Activated naive CD8-positive, alpha-beta T cell (primary cell): ENCODE measurements around the gene TOGARAM2.
"Not testable (repeated sequence)": the region's sequence is repeated elsewhere in the genome, so short reads cannot be mapped to it uniquely, and the experiment has no call there.

Experiments
- H3K27ac Mint-ChIP-seq: one replicate; pipeline ENCODE4 v1.8.0; 2021; ENCODE audit warnings: mixed read lengths
- H3K27me3 Mint-ChIP-seq: one replicate; pipeline ENCODE4 v1.8.0; 2021; ENCODE audit warnings: mixed read lengths
- H3K36me3 Mint-ChIP-seq: one replicate; pipeline ENCODE4 v1.8.0; 2021; ENCODE audit warnings: mixed read lengths
- H3K4me1 Mint-ChIP-seq: one replicate; pipeline ENCODE4 v1.8.0; 2021; ENCODE audit warnings: low read depth, mixed read lengths
- H3K4me3 Mint-ChIP-seq: one replicate; pipeline ENCODE4 v1.8.0; 2021; ENCODE audit warnings: mild to moderate bottlenecking, mixed read lengths
- H3K9me3 Mint-ChIP-seq: one replicate; pipeline ENCODE4 v1.8.0; 2021; ENCODE audit warnings: low read depth, mixed read lengths

Gene TOGARAM2

DNA sequence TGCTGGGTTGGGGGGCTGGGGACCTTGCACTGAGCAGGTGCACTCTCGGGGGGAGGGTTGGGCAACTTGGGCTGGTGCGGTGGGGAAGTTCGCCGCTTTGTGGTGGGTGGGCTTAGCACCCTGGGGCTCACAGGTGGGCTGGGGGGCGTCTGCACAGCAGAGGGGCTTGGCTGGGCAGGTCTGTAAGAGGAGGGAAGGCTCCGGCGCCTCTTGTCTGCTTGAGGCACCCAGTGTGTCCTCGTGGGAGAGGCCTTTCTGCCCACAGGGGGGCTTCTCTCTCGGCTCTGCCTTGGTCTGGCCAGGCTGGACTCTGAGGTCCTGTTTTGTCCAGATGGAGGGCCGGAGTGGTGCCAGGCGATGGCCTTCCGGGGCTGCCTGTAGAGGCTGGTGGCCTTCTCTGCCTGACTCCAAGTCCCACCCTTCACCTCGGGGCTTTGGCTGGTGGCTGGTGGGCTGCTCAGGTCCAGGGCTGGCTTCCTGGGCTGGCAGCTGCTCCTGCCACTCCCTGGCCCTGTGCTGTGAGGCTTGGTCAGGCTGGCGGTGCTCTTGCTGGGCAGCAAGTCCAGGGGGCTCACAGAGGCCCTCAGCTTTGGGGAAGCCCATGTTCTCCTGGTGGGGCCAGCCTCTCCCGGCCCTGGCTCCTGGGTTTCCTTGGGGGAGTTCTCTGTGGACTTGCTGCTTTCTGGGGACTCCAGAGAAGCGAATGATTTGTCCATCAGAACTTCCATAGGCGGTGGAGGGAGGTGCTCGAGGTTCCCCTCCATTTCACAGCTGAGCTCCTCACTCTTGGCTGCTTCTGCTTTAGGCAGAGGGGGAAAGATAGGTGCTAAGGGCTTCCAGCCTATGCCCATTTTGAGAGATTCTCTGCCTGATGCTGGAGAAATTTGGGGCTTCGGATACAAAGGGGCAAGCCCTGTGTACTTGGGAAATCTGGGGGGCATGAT lies 90.2 kb downstream of the TOGARAM2 start:
- Mint-ChIP-seq H3K4me1 (no peaks in the 10 kb centered on the region), H3K27ac (no peak overlapping the region), H3K36me3 (no peaks in the 10 kb centered on the region), H3K27me3 (no peaks in the 10 kb centered on the region), H3K4me3 (no peak overlapping the region), H3K9me3 (no peaks in the 10 kb centered on the region)

DNA sequence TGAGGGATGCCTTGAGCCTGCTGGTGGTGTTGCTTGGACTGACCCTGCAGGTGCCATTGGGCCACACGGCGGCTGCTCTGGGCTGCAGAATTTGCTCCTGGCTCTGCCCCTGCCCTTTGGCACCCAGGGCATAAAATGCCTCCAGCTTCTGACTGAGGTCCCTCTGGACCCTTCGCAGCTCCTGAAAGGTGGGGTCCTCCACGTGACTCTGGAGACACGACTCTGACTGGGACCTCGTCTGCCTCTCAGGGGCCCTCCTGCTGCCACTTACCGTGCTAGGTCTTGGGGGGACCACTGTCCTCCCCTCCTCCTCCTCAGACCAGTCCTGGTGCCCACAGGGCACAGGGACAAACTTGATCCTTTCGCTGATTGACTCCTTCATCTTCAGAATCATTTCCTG lies 91.2 kb downstream of the TOGARAM2 start:
- Mint-ChIP-seq H3K36me3 (no peaks in the 10 kb centered on the region), H3K4me3 (no peak overlapping the region), H3K9me3 (no peaks in the 10 kb centered on the region), H3K27ac (no peak overlapping the region), H3K27me3 (no peaks in the 10 kb centered on the region), H3K4me1 (no peaks in the 10 kb centered on the region)

DNA sequence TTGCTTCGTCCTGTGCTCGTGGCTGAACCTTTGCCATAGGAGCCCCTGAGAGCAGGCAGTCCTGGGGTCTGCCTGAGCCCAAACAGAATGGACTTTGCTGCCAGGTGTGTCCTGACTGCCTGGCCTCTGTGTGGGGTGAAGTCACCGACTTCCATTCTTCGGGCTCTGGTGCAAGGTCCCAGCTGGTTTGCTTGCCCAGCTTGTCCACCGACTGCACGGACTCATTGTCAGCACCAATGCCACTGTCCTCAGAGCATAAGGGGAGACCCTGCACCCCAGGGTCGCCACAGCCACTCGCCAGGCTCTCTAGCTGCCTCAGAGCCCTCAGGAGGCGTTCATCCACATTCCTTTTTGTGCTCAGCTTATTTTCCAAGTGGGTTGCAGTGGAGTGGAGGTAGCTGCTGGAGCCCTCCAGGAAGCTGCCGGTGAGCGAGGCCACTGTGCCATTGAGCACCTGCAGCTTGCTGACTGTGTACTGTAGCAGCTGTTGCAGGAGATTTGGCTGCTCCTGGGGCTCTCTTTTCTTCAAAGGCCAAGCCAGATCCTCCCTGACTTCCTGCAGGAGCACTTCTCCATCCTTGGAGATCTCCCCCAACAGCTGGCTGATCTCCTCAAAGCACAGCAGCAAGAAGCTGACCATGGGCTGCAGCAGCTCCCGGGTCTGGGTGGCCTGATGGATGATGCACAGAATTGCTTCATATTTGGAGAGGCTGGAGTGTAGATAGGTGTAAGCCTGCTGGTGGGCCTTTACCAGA lies 92.0 kb downstream of the TOGARAM2 start:
- H3K27ac Mint-ChIP-seq = no peak overlapping the region
- no peak overlapping the region for H3K4me3 Mint-ChIP-seq
- no peaks in the 10 kb centered on the region for H3K27me3 Mint-ChIP-seq
- H3K9me3 Mint-ChIP-seq = no peaks in the 10 kb centered on the region
- no peaks in the 10 kb centered on the region for H3K36me3 Mint-ChIP-seq
- H3K4me1 Mint-ChIP-seq = no peaks in the 10 kb centered on the region

DNA sequence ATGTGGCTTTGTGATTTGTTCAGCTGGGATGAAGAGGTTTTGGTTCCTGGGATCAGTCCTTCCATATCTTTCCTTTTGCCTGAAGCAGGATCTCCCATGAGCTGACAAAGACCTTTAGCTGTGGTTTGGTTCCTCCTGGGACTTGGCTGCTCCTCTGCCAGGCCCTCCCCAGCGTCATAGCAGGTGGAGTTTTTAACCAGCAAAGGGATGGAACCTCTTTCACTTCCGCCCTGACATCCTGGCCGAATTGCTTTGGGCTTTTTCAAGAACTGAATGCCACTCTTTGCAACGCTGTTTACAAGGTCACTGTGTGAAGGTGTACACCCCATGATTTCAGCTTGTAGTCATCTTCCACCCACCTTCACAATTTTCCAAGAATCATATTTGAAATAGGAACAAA lies 92.8 kb downstream of the TOGARAM2 start:
- Mint-ChIP-seq H3K9me3 (no peaks in the 10 kb centered on the region), H3K27me3 (no peaks in the 10 kb centered on the region), H3K4me1 (no peaks in the 10 kb centered on the region), H3K4me3 (no peak overlapping the region), H3K27ac (no peak overlapping the region), H3K36me3 (no peaks in the 10 kb centered on the region)

DNA sequence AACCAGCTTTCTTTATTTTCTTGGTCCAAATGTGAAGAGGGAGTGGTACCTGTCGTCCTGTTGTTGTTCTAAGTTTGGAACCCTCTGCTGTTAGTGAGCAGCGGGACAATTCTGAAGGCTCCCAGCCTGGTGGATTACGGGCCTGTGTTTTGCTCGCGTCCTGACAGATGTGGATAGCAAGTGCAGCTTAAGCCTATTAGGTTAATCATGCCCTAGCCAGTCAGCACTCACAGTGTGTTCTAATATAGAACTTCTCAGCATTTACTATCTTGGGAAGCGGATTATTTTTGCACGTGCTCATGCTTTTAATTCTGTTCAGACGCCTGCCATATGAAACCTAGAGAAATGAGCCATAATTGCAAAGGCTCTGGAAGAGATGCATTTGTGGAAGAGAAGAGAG lies 93.3 kb downstream of the TOGARAM2 start, which contains the start of gene PCARE:
Gene PCARE (minus strand): TSS at position 113 of the 400 bp plus-strand sequence. CDS start 262 bp downstream, outside the sequence.
- Mint-ChIP-seq H3K27ac (no peak within 1 kb of the TSS), H3K4me1 (no peaks in the 10 kb centered on the region), H3K27me3 (no peaks in the 10 kb centered on the region), H3K4me3 (no peak within 1 kb of the TSS), H3K9me3 (no peaks in the 10 kb centered on the region), H3K36me3 (no peaks in the 10 kb centered on the region)

DNA sequence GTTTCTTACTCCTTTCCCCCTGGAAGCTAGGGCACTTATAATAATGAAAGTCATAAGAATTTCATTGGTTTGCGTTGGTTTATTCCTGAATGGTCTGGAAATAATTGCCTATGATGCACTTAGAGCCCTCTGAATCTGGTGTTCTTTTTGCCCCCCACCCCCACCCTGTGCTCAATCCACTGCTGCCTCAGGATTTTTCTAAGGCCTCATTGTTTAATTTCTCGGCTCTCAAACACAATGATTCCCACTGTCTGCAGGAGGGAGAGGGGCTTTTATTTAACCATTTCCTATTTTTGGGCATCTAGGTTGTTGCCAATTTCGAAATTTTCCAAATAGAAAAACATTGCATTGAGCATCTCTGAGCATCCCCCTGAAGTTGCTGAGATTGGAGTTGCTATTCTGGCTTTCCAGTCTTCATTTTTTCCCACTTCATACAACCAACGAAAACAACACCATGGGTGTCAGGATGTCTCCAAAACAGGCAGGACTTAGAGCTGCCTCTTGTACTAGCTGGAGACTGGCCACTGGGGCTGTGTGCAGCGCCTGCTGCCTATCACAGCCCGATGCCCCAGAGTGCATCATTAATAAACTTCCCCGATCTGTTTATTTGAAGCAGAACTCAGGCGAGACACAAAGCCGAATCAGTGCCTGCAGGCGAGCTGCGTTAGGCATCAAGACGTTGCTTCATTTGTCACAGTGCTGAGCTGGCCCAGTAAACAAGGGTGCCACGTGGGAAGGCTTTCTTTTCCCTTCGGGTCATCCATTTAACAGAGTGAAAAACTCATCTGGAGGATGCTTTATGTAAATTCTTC lies 95.0 kb downstream of the TOGARAM2 start:
- Mint-ChIP-seq H3K9me3 (no peaks in the 10 kb centered on the region), H3K4me3 (no peak overlapping the region), H3K36me3 (peaks cover under 1% of the 10 kb centered on the region), H3K4me1 (no peaks in the 10 kb centered on the region), H3K27me3 (no peaks in the 10 kb centered on the region), H3K27ac (no peak overlapping the region)

DNA sequence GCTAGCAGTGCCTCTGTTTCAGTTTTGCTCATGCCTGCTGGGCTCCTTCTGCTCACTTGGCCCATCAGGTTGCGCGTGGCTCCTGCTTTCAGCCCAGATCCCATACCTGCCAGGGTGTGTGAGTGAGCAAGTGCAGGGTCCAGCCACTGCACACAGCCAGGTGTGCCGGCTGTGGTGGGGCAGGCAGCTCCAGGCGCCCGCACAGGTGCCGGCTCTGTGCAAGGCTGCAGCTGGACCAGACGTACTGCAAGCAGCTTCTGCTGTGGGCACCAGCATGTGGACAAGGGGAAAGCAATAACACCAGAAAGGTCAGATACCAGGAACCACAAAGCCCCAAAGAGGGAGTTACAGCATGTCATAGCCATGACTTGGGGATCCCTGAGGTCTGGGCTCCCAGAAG lies 98.8 kb downstream of the TOGARAM2 start:
- H3K27me3 Mint-ChIP-seq = no peaks in the 10 kb centered on the region
- no peak overlapping the region for H3K27ac Mint-ChIP-seq
- no peaks in the 10 kb centered on the region for H3K9me3 Mint-ChIP-seq
- no peak overlapping the region for H3K4me3 Mint-ChIP-seq
- H3K4me1 Mint-ChIP-seq = no peaks in the 10 kb centered on the region
- peaks cover 3% of the 10 kb centered on the region for H3K36me3 Mint-ChIP-seq

DNA sequence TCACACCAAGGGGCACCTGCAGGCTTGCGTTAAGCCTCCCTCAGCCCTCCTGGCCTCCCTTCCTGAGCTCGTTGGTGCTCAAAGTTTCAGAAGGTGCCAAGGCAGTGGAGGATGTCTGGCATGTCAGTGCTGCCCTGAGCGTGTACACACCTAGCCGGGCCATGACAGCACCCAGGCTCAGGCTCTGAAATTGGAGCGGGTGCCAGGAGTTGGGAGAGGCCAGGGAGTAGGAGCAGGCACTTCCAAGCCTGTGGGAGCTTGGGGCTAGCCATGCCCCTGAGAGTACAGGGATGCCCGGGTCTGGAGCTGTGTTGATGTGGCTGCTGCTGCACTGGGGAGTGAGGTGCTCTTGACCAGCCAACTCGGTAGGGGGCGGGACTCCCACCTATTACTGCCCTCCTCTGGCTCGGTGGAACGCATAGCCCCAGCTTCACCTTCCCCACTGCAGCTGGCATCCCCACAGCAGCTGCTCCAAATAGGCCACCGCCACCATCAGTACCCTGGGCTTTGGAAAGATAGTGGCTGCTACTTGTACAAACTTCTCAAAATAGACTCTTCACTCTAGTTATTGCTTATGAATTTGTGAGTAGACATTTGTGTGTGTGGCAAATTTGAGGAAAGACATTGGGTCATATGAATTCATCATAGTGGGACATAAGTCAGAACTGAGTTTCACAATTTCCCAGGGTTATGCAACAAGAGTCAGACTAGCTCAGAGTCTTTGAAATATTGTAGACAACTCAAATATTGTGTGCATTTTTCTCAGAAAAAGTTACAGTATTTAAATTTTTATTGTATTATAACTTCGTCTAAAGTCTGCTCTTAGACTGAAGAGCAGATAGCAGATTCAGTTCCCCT lies 100.0 kb downstream of the TOGARAM2 start:
- no peaks in the 10 kb centered on the region for H3K4me1 Mint-ChIP-seq
- H3K27me3 Mint-ChIP-seq = no peaks in the 10 kb centered on the region
- H3K9me3 Mint-ChIP-seq = no peaks in the 10 kb centered on the region
- H3K27ac Mint-ChIP-seq = no peak overlapping the region
- peaks cover 3% of the 10 kb centered on the region for H3K36me3 Mint-ChIP-seq
- no peak overlapping the region for H3K4me3 Mint-ChIP-seq

DNA sequence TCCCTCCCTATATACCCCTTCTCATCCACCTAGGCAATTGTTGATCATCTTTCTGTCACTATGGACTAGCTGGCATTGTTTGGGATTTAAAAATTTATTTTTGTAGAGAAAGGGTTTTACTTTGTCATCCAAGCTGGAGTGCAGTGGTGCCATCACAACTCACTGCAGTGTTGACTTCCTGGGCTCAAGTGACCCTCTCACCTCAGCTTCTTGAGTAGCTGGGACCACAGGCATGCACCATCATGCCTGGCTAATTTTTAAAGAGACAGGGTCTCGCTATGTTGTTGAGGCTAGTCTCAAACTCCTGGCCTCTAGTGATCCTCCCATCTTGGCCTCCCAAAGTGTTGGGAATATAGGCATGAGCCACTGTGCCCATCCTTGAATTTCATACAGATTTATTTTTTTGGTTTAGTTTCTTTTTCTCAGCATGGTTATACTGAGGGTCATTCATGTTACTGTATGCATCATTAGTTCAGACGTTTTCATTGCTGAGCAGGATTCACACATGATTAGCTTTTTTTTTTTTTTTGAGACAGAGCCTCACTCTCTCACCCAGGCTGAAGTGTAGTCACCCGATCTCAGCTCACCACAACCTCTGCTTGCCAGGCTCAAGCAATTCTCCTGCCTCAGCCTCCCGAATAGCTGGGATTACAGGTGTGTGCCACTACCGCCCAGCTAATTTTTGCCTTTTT lies 101.9 kb downstream of the TOGARAM2 start:
- no peaks in the 10 kb centered on the region for H3K4me1 Mint-ChIP-seq

DNA sequence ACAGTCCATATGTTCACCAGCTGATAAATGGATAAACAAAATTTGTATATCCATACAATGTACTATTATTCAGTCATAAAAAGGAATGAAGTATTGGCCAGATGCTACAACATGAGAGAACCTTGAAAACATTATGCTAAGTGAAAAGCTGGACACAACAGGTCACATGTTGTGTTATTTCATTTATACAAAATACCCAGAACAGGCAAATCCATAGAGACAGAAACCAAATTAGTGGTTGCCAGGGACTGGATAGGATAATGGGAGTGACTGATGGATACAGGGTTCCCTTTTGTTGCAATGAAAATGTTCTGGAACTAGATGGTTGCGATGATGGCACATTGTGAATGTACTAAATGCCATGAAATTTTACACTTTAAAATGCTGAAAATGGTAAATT lies 103.5 kb downstream of the TOGARAM2 start:
- Mint-ChIP-seq H3K27me3 (peaks cover 3% of the 10 kb centered on the region), H3K4me3 (no peak overlapping the region), H3K36me3 (peaks cover 3% of the 10 kb centered on the region), H3K27ac (no peak overlapping the region), H3K4me1 (no peaks in the 10 kb centered on the region), H3K9me3 (no peaks in the 10 kb centered on the region)

More for the DNA sequence above, 101.9 kb downstream of the TOGARAM2 start:
- Mint-ChIP-seq H3K36me3 (peaks cover 3% of the 10 kb centered on the region), H3K4me3 (no peak overlapping the region), H3K27me3 (no peaks in the 10 kb centered on the region), H3K9me3 (no peaks in the 10 kb centered on the region), H3K27ac (no peak overlapping the region)

DNA sequence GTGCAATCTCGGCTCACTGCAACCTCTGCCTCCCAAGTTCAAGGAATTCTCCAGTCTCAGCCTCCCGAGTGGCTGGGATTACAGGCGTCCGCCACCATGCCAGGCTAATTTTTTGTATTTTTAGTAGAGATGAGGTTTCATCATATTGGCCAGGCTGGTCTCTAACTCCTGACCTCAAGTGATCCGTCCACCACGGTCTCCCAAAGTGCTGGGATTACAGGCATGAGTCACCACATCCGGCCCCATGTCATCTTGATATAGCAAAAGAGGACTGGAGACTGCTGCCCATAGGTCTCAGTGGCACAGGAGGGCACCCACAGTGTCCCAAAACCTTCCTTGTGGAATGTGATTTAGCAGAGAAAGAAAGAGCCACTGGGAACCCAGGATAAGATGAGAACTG lies 109.2 kb downstream of the TOGARAM2 start:
- not testable (repeated sequence) for H3K9me3 Mint-ChIP-seq, H3K27me3 Mint-ChIP-seq, H3K36me3 Mint-ChIP-seq, H3K4me3 Mint-ChIP-seq, H3K27ac Mint-ChIP-seq, H3K4me1 Mint-ChIP-seq

DNA sequence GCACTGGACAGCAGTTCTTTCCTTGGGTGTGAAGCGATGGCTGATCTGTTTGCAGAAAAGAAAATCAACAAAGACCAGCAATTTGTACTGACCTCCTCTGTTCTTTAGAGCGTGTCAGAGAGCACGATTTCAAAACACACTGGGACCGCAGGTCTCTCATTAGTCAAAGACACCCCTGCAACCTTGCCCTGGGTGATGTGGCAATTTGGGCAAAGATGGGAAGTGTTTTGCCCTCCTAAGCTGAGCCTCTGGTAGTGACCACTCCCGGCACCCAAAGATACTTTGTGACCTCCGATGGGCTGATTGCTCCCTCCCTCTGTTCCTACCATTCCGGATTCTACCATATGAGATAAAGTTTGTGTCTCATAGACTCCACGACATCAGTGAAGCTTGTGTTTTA lies 115.9 kb downstream of the TOGARAM2 start:
- no peaks in the 10 kb centered on the region for H3K9me3 Mint-ChIP-seq
- H3K27me3 Mint-ChIP-seq = no peaks in the 10 kb centered on the region
- no peak overlapping the region for H3K27ac Mint-ChIP-seq
- H3K36me3 Mint-ChIP-seq = no peaks in the 10 kb centered on the region
- no peak overlapping the region for H3K4me3 Mint-ChIP-seq
- no peaks in the 10 kb centered on the region for H3K4me1 Mint-ChIP-seq

DNA sequence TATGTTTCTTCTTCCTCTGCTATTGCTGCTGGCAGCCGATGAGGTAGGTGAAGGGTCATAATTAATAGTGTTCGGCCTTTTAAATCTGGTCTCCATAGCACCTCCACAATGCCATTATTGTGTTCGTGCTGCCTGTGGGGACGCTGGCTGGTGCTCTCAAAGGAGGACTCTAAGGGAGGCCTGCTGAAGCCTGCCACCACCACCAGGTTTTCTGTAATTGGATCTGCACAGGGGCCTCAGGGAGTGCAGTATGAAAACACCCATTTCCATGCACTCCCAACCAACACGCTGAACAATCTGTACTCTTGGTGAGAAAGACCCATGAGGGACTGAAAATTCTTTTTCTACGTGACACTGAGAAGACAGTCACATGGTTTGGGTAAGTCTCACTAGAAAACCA lies 116.5 kb downstream of the TOGARAM2 start:
- Mint-ChIP-seq H3K27me3 (no peaks in the 10 kb centered on the region), H3K36me3 (no peaks in the 10 kb centered on the region), H3K4me1 (no peaks in the 10 kb centered on the region), H3K4me3 (no peak overlapping the region), H3K9me3 (no peaks in the 10 kb centered on the region), H3K27ac (no peak overlapping the region)

DNA sequence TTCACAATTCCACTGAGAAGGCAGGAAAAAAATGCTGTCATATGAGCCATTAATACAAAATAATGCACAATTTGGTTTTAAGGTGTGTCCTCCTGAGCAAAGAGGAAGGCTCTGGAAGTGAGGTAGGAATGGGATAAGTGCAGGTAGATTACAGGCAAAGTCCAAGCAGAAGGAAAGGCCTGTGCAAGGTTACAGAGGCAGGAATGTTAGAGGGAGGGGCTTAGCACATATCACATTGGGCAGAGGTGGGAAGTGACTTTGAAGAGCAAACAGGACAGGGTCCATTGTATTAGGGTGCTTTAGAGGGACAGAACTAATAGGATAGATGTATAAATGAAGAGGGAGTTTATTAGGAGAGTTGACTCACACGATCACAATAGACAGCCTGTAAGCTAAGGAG lies 119.5 kb downstream of the TOGARAM2 start:
- H3K27me3 Mint-ChIP-seq = peaks cover 2% of the 10 kb centered on the region
- H3K4me3 Mint-ChIP-seq = no peak overlapping the region
- H3K36me3 Mint-ChIP-seq = no peaks in the 10 kb centered on the region
- H3K9me3 Mint-ChIP-seq = no peaks in the 10 kb centered on the region
- H3K4me1 Mint-ChIP-seq = no peaks in the 10 kb centered on the region
- H3K27ac Mint-ChIP-seq = no peak overlapping the region
